GM23338 (cell line): ENCODE measurements around the gene IL7R. TPM values are rescaled to one million over a fixed set of nuclear protein-coding genes. Genes with fewer than 3 reads are reported as not detected.

Experiments used
- ATAC-seq: fragments of 200-7000 bp; cut with Tn5 transposase; 3 replicates; pipeline ENCODE4 v1.9.1; 2020
- DNase-seq: peaks from one replicate; pipeline ENCODE4 v3.0.0-alpha.2; 2015; ENCODE audit warnings: low spot score
- H2AFZ ChIP-seq: fragments of 200-600 bp; sonication (generic); 2 replicates; pipeline ENCODE4 v1.8.0; 2016; ENCODE audit warnings: antibody characterized with exemption, mild to moderate bottlenecking, moderate library complexity
- H3F3A ChIP-seq: fragments of 200-600 bp; sonication (generic); replicated peaks from 2 replicates; pipeline ENCODE4 v1.8.0; 2017; ENCODE audit warnings: antibody characterized with exemption, mixed run types, low read depth
- H3K27ac ChIP-seq: fragments of 200-600 bp; sonication (generic); 2 replicates; pipeline ENCODE4 v1.6.1; 2016; ENCODE audit warnings: low read depth
- H3K27me3 ChIP-seq: fragments of 200-600 bp; sonication (generic); 2 replicates; pipeline ENCODE4 v1.8.0; 2016; ENCODE audit warnings: mild to moderate bottlenecking, mixed run types, moderate library complexity; ENCODE audit not compliant: insufficient read depth
- H3K36me3 ChIP-seq: fragments of 200-600 bp; sonication (generic); 2 replicates; pipeline ENCODE4 v1.8.0; 2016; ENCODE audit warnings: mild to moderate bottlenecking; ENCODE audit not compliant: insufficient read depth
- H3K4me1 ChIP-seq: fragments of 200-600 bp; sonication (generic); 2 replicates; pipeline ENCODE4 v1.8.0; 2016; ENCODE audit warnings: mild to moderate bottlenecking, moderate library complexity; ENCODE audit not compliant: insufficient read depth
- H3K4me2 ChIP-seq: fragments of 200-600 bp; sonication (generic); 2 replicates; pipeline ENCODE4 v1.7.1; 2017; ENCODE audit warnings: mixed run types
- H3K4me3 ChIP-seq: fragments of 200-600 bp; sonication (generic); 2 replicates; pipeline ENCODE4 v1.6.1; 2016; ENCODE audit warnings: mixed run types
- H3K79me2 ChIP-seq: fragments of 200-600 bp; sonication (generic); replicated peaks from 2 replicates; pipeline ENCODE4 v1.8.0; 2017; ENCODE audit warnings: mild to moderate bottlenecking; ENCODE audit not compliant: insufficient read depth
- H3K9me2 ChIP-seq: fragments of 200-600 bp; sonication (generic); 2 replicates; pipeline ENCODE4 v1.8.0; 2017; ENCODE audit not compliant: insufficient read depth
- H4K20me1 ChIP-seq: fragments of 200-600 bp; sonication (generic); replicated peaks from 2 replicates; pipeline ENCODE4 v1.8.0; 2017; ENCODE audit warnings: mild to moderate bottlenecking; ENCODE audit not compliant: insufficient read depth
- H3K27ac Mint-ChIP-seq: 2 replicates; pipeline ENCODE4 v1.8.0; 2020; ENCODE audit warnings: inconsistent platforms, mild to moderate bottlenecking, moderate library complexity, mixed read lengths
- H3K27me3 Mint-ChIP-seq: 3 replicates; pipeline ENCODE4 v1.8.0; 2022; ENCODE audit warnings: low read depth, mild to moderate bottlenecking, moderate library complexity, mixed read lengths, inconsistent platforms; ENCODE audit not compliant: insufficient read depth, poor library complexity
- H3K36me3 Mint-ChIP-seq: 3 replicates; pipeline ENCODE4 v1.8.0; 2021; ENCODE audit warnings: low read depth, mild to moderate bottlenecking, inconsistent platforms, moderate library complexity, mixed read lengths
- H3K4me1 Mint-ChIP-seq: 3 replicates; pipeline ENCODE4 v1.8.0; 2020; ENCODE audit warnings: mild to moderate bottlenecking, inconsistent platforms, mixed read lengths
- H3K4me3 Mint-ChIP-seq: 3 replicates; pipeline ENCODE4 v1.8.0; 2021; ENCODE audit warnings: moderate library complexity, mild to moderate bottlenecking, inconsistent platforms, mixed read lengths
- H3K9me3 Mint-ChIP-seq: 3 replicates; pipeline ENCODE4 v1.8.0; 2020; ENCODE audit warnings: moderate library complexity, mild to moderate bottlenecking, inconsistent platforms, mixed read lengths
- CREB1 ChIP-seq: fragments of 250-450 bp; sonication (Bioruptor Pico); IDR thresholded peaks from 2 replicates; pipeline ENCODE4 v1.5.0; 2020; ENCODE audit warnings: low read depth, mild to moderate bottlenecking, moderate library complexity
- EZH2 ChIP-seq: fragments of 200-600 bp; sonication (generic); IDR thresholded peaks from one replicate; pipeline ENCODE4 v1.8.0; 2017; ENCODE audit warnings: antibody characterized with exemption, mild to moderate bottlenecking, low read depth; ENCODE audit not compliant: unreplicated experiment
- EZH2phosphoT487 ChIP-seq: fragments of 200-600 bp; sonication (generic); IDR thresholded peaks from one replicate; pipeline ENCODE4 v1.8.1; 2018; ENCODE audit warnings: antibody characterized with exemption; ENCODE audit not compliant: unreplicated experiment
- JUNB ChIP-seq: IDR thresholded peaks from one replicate; pipeline ENCODE4 v1.6.1; 2016; ENCODE audit warnings: antibody characterized with exemption; ENCODE audit not compliant: unreplicated experiment
- NANOG ChIP-seq: IDR thresholded peaks from 2 replicates; pipeline ENCODE4 v1.6.1; 2016; ENCODE audit warnings: antibody characterized with exemption, borderline replicate concordance
- POLR2AphosphoS5 ChIP-seq: IDR thresholded peaks from 2 replicates; pipeline ENCODE4 v1.6.1; 2016; ENCODE audit warnings: antibody characterized with exemption, low read depth
- STAT1 ChIP-seq: IDR thresholded peaks from one replicate; pipeline ENCODE4 v1.6.1; 2016; ENCODE audit warnings: antibody characterized with exemption; ENCODE audit not compliant: unreplicated experiment
- ZNF114 ChIP-seq: fragments of 250-450 bp; sonication (Bioruptor Pico); IDR thresholded peaks from 2 replicates; pipeline ENCODE4 v1.5.0; 2020; ENCODE audit warnings: mild to moderate bottlenecking, moderate library complexity
- ZNF331 ChIP-seq: fragments of 250-450 bp; sonication (Bioruptor Pico); IDR thresholded peaks from 2 replicates; pipeline ENCODE4 v1.5.0; 2020; ENCODE audit warnings: low read depth, mild to moderate bottlenecking, moderate library complexity
- polyA plus RNA-seq: library from polyadenylated mRNA; unstranded; fragments of >200 nt; fragmentation: Nextera tagmentation; extraction: Ambion mirVana; gene quantifications from 2 replicates; pipeline ENCODE4 v1.2.1, GENCODE V29; 2016
- total RNA-seq: library from RNA; depleted of rRNA; stranded (reverse); fragments of >200 nt; shearing (Covaris generic); gene quantifications from 2 replicates; pipeline ENCODE4 v1.2.3, GENCODE V29; 2014
- TF ChIP-seq, protein P1 (sequence below): IDR thresholded peaks from 2 replicates; pipeline ENCODE4 v1.6.1; 2016; ENCODE audit warnings: antibody characterized with exemption
- TF ChIP-seq, protein P2 (sequence below), 2 experiments: fragments of 200-600 bp in 1 of 2; sonication (generic) in 1 of 2; conservative IDR thresholded peaks; 2 replicates each; pipeline versions ENCODE4 v1.5.1 to v1.6.1; 2016 to 2017; ENCODE audit warnings: antibody characterized with exemption in 2 of 2, low read depth in 2 of 2, mild to moderate bottlenecking in 2 of 2, moderate library complexity in 1 of 2
- TF ChIP-seq, protein P3 (sequence below): fragments of 250-450 bp; sonication (Bioruptor Pico); IDR thresholded peaks from 2 replicates; pipeline ENCODE4 v1.5.0; 2020; ENCODE audit warnings: mild to moderate bottlenecking, moderate library complexity
- TF ChIP-seq, protein P4 (sequence below): IDR thresholded peaks from one replicate; pipeline ENCODE4 v1.6.1; 2018; ENCODE audit warnings: antibody characterized with exemption; ENCODE audit not compliant: unreplicated experiment

IL7R gene
- total and polyA plus RNA-seq, 2 experiments from 2014 or later = not detected

DNA sequence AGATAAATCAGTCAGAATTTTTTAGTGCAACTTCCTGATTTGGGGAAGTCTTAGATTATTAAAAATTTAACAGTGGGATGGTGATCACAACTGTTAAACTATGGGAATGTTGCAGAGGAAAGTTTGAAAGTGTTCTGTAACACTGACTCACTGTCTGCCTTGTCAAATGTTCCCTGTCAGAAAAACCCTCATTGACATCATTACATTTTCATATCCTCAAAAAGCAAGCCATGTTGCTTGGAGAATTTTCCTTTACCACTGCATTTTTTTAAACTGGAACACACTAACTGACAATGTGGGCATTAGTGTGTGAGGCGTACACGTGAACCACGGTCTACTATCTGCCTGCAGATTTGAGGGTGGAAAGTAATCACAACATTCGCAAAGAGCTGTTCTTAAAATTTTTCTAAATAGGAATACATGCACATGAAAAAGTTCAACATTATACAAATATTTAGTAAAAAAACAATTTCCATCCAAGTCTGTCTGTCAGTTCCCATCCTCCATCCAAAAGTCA lies 28.6 kb upstream of the IL7R start:
- Histone ChIP-seq H3K4me2 (no peak overlapping the region), H3K4me1 (no peaks in the 10 kb centered on the region), H3F3A (no peaks in the 10 kb centered on the region), H3K4me3 (no peak overlapping the region), H4K20me1 (no peaks in the 10 kb centered on the region), H2AFZ (no peak overlapping the region), H3K9me2 (no peaks in the 10 kb centered on the region), H3K79me2 (no peaks in the 10 kb centered on the region), H3K27me3 (no peaks in the 10 kb centered on the region), H3K27ac (no peak overlapping the region), H3K36me3 (no peaks in the 10 kb centered on the region)
- DNase-seq (no peak), ATAC-seq (no peak)
- Mint-ChIP-seq H3K9me3 (no peaks in the 10 kb centered on the region), H3K27ac (no peak overlapping the region), H3K36me3 (no peaks in the 10 kb centered on the region), H3K4me3 (no peak overlapping the region), H3K27me3 (no peaks in the 10 kb centered on the region), H3K4me1 (no peaks in the 10 kb centered on the region)
- no peak for TF ChIP-seq ZNF331
- no peak for TF ChIP-seq EZH2phosphoT487
- no peak for TF ChIP-seq POLR2AphosphoS5
- TF ChIP-seq CREB1 = no peak
- TF ChIP-seq, protein P1, sequence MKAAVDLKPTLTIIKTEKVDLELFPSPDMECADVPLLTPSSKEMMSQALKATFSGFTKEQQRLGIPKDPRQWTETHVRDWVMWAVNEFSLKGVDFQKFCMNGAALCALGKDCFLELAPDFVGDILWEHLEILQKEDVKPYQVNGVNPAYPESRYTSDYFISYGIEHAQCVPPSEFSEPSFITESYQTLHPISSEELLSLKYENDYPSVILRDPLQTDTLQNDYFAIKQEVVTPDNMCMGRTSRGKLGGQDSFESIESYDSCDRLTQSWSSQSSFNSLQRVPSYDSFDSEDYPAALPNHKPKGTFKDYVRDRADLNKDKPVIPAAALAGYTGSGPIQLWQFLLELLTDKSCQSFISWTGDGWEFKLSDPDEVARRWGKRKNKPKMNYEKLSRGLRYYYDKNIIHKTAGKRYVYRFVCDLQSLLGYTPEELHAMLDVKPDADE = no peak
- TF ChIP-seq STAT1 = no peak
- TF ChIP-seq, protein P2, sequence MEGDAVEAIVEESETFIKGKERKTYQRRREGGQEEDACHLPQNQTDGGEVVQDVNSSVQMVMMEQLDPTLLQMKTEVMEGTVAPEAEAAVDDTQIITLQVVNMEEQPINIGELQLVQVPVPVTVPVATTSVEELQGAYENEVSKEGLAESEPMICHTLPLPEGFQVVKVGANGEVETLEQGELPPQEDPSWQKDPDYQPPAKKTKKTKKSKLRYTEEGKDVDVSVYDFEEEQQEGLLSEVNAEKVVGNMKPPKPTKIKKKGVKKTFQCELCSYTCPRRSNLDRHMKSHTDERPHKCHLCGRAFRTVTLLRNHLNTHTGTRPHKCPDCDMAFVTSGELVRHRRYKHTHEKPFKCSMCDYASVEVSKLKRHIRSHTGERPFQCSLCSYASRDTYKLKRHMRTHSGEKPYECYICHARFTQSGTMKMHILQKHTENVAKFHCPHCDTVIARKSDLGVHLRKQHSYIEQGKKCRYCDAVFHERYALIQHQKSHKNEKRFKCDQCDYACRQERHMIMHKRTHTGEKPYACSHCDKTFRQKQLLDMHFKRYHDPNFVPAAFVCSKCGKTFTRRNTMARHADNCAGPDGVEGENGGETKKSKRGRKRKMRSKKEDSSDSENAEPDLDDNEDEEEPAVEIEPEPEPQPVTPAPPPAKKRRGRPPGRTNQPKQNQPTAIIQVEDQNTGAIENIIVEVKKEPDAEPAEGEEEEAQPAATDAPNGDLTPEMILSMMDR (conservative IDR thresholded peaks at IDR 0.05; ENCODE audit: low read depth in 2 of 2) = no peak
- no peak for TF ChIP-seq ZNF114
- TF ChIP-seq, protein P3, sequence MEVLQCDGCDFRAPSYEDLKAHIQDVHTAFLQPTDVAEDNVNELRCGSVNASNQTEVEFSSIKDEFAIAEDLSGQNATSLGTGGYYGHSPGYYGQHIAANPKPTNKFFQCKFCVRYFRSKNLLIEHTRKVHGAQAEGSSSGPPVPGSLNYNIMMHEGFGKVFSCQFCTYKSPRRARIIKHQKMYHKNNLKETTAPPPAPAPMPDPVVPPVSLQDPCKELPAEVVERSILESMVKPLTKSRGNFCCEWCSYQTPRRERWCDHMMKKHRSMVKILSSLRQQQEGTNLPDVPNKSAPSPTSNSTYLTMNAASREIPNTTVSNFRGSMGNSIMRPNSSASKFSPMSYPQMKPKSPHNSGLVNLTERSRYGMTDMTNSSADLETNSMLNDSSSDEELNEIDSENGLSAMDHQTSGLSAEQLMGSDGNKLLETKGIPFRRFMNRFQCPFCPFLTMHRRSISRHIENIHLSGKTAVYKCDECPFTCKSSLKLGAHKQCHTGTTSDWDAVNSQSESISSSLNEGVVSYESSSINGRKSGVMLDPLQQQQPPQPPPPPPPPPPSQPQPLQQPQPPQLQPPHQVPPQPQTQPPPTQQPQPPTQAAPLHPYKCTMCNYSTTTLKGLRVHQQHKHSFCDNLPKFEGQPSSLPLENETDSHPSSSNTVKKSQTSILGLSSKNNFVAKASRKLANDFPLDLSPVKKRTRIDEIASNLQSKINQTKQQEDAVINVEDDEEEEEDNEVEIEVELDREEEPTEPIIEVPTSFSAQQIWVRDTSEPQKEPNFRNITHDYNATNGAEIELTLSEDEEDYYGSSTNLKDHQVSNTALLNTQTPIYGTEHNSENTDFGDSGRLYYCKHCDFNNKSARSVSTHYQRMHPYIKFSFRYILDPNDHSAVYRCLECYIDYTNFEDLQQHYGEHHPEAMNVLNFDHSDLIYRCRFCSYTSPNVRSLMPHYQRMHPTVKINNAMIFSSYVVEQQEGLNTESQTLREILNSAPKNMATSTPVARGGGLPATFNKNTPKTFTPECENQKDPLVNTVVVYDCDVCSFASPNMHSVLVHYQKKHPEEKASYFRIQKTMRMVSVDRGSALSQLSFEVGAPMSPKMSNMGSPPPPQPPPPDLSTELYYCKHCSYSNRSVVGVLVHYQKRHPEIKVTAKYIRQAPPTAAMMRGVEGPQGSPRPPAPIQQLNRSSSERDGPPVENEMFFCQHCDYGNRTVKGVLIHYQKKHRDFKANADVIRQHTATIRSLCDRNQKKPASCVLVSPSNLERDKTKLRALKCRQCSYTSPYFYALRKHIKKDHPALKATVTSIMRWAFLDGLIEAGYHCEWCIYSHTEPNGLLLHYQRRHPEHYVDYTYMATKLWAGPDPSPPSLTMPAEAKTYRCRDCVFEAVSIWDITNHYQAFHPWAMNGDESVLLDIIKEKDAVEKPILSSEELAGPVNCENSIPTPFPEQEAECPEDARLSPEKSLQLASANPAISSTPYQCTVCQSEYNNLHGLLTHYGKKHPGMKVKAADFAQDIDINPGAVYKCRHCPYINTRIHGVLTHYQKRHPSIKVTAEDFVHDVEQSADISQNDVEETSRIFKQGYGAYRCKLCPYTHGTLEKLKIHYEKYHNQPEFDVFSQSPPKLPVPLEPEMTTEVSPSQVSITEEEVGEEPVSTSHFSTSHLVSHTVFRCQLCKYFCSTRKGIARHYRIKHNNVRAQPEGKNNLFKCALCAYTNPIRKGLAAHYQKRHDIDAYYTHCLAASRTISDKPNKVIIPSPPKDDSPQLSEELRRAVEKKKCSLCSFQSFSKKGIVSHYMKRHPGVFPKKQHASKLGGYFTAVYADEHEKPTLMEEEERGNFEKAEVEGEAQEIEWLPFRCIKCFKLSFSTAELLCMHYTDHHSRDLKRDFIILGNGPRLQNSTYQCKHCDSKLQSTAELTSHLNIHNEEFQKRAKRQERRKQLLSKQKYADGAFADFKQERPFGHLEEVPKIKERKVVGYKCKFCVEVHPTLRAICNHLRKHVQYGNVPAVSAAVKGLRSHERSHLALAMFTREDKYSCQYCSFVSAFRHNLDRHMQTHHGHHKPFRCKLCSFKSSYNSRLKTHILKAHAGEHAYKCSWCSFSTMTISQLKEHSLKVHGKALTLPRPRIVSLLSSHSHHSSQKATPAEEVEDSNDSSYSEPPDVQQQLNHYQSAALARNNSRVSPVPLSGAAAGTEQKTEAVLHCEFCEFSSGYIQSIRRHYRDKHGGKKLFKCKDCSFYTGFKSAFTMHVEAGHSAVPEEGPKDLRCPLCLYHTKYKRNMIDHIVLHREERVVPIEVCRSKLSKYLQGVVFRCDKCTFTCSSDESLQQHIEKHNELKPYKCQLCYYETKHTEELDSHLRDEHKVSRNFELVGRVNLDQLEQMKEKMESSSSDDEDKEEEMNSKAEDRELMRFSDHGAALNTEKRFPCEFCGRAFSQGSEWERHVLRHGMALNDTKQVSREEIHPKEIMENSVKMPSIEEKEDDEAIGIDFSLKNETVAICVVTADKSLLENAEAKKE (CRISPR knock-in tag) = no peak
- no peak for TF ChIP-seq JUNB
- no peak for TF ChIP-seq NANOG
- TF ChIP-seq EZH2 = no peak
- TF ChIP-seq, protein P4, sequence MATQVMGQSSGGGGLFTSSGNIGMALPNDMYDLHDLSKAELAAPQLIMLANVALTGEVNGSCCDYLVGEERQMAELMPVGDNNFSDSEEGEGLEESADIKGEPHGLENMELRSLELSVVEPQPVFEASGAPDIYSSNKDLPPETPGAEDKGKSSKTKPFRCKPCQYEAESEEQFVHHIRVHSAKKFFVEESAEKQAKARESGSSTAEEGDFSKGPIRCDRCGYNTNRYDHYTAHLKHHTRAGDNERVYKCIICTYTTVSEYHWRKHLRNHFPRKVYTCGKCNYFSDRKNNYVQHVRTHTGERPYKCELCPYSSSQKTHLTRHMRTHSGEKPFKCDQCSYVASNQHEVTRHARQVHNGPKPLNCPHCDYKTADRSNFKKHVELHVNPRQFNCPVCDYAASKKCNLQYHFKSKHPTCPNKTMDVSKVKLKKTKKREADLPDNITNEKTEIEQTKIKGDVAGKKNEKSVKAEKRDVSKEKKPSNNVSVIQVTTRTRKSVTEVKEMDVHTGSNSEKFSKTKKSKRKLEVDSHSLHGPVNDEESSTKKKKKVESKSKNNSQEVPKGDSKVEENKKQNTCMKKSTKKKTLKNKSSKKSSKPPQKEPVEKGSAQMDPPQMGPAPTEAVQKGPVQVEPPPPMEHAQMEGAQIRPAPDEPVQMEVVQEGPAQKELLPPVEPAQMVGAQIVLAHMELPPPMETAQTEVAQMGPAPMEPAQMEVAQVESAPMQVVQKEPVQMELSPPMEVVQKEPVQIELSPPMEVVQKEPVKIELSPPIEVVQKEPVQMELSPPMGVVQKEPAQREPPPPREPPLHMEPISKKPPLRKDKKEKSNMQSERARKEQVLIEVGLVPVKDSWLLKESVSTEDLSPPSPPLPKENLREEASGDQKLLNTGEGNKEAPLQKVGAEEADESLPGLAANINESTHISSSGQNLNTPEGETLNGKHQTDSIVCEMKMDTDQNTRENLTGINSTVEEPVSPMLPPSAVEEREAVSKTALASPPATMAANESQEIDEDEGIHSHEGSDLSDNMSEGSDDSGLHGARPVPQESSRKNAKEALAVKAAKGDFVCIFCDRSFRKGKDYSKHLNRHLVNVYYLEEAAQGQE = no peak
